GM23338 (cell line): ENCODE data around the gene LMLN. TPM values are rescaled to one million over a fixed set of nuclear protein-coding genes. Genes with fewer than 3 reads are reported as not detected.
"Not testable (repeated sequence)": the region's sequence is repeated elsewhere in the genome, so short reads cannot be mapped to it uniquely, and the experiment has no call there.

Source experiments
- ATAC-seq: fragments of 200-7000 bp; cut with Tn5 transposase; 3 replicates; pipeline ENCODE4 v1.9.1; 2020
- DNase-seq: peaks from one replicate; pipeline ENCODE4 v3.0.0-alpha.2; 2015; ENCODE audit warnings: low spot score
- H2AFZ ChIP-seq: fragments of 200-600 bp; sonication (generic); 2 replicates; pipeline ENCODE4 v1.8.0; 2016; ENCODE audit warnings: antibody characterized with exemption, mild to moderate bottlenecking, moderate library complexity
- H3F3A ChIP-seq: fragments of 200-600 bp; sonication (generic); replicated peaks from 2 replicates; pipeline ENCODE4 v1.8.0; 2017; ENCODE audit warnings: antibody characterized with exemption, mixed run types, low read depth
- H3K27ac ChIP-seq: fragments of 200-600 bp; sonication (generic); 2 replicates; pipeline ENCODE4 v1.6.1; 2016; ENCODE audit warnings: low read depth
- H3K27me3 ChIP-seq: fragments of 200-600 bp; sonication (generic); 2 replicates; pipeline ENCODE4 v1.8.0; 2016; ENCODE audit warnings: mild to moderate bottlenecking, mixed run types, moderate library complexity; ENCODE audit not compliant: insufficient read depth
- H3K36me3 ChIP-seq: fragments of 200-600 bp; sonication (generic); 2 replicates; pipeline ENCODE4 v1.8.0; 2016; ENCODE audit warnings: mild to moderate bottlenecking; ENCODE audit not compliant: insufficient read depth
- H3K4me1 ChIP-seq: fragments of 200-600 bp; sonication (generic); 2 replicates; pipeline ENCODE4 v1.8.0; 2016; ENCODE audit warnings: mild to moderate bottlenecking, moderate library complexity; ENCODE audit not compliant: insufficient read depth
- H3K4me2 ChIP-seq: fragments of 200-600 bp; sonication (generic); 2 replicates; pipeline ENCODE4 v1.7.1; 2017; ENCODE audit warnings: mixed run types
- H3K4me3 ChIP-seq: fragments of 200-600 bp; sonication (generic); 2 replicates; pipeline ENCODE4 v1.6.1; 2016; ENCODE audit warnings: mixed run types
- H3K79me2 ChIP-seq: fragments of 200-600 bp; sonication (generic); replicated peaks from 2 replicates; pipeline ENCODE4 v1.8.0; 2017; ENCODE audit warnings: mild to moderate bottlenecking; ENCODE audit not compliant: insufficient read depth
- H3K9me2 ChIP-seq: fragments of 200-600 bp; sonication (generic); 2 replicates; pipeline ENCODE4 v1.8.0; 2017; ENCODE audit not compliant: insufficient read depth
- H4K20me1 ChIP-seq: fragments of 200-600 bp; sonication (generic); replicated peaks from 2 replicates; pipeline ENCODE4 v1.8.0; 2017; ENCODE audit warnings: mild to moderate bottlenecking; ENCODE audit not compliant: insufficient read depth
- H3K27ac Mint-ChIP-seq: 2 replicates; pipeline ENCODE4 v1.8.0; 2020; ENCODE audit warnings: inconsistent platforms, mild to moderate bottlenecking, moderate library complexity, mixed read lengths
- H3K27me3 Mint-ChIP-seq: 3 replicates; pipeline ENCODE4 v1.8.0; 2022; ENCODE audit warnings: low read depth, mild to moderate bottlenecking, moderate library complexity, mixed read lengths, inconsistent platforms; ENCODE audit not compliant: insufficient read depth, poor library complexity
- H3K36me3 Mint-ChIP-seq: 3 replicates; pipeline ENCODE4 v1.8.0; 2021; ENCODE audit warnings: low read depth, mild to moderate bottlenecking, inconsistent platforms, moderate library complexity, mixed read lengths
- H3K4me1 Mint-ChIP-seq: 3 replicates; pipeline ENCODE4 v1.8.0; 2020; ENCODE audit warnings: mild to moderate bottlenecking, inconsistent platforms, mixed read lengths
- H3K4me3 Mint-ChIP-seq: 3 replicates; pipeline ENCODE4 v1.8.0; 2021; ENCODE audit warnings: moderate library complexity, mild to moderate bottlenecking, inconsistent platforms, mixed read lengths
- H3K9me3 Mint-ChIP-seq: 3 replicates; pipeline ENCODE4 v1.8.0; 2020; ENCODE audit warnings: moderate library complexity, mild to moderate bottlenecking, inconsistent platforms, mixed read lengths
- EZH2 ChIP-seq: fragments of 200-600 bp; sonication (generic); IDR thresholded peaks from one replicate; pipeline ENCODE4 v1.8.0; 2017; ENCODE audit warnings: antibody characterized with exemption, mild to moderate bottlenecking, low read depth; ENCODE audit not compliant: unreplicated experiment
- NANOG ChIP-seq: IDR thresholded peaks from 2 replicates; pipeline ENCODE4 v1.6.1; 2016; ENCODE audit warnings: antibody characterized with exemption, borderline replicate concordance
- POLR2AphosphoS5 ChIP-seq: IDR thresholded peaks from 2 replicates; pipeline ENCODE4 v1.6.1; 2016; ENCODE audit warnings: antibody characterized with exemption, low read depth
- STAT1 ChIP-seq: IDR thresholded peaks from one replicate; pipeline ENCODE4 v1.6.1; 2016; ENCODE audit warnings: antibody characterized with exemption; ENCODE audit not compliant: unreplicated experiment
- ZNF114 ChIP-seq: fragments of 250-450 bp; sonication (Bioruptor Pico); IDR thresholded peaks from 2 replicates; pipeline ENCODE4 v1.5.0; 2020; ENCODE audit warnings: mild to moderate bottlenecking, moderate library complexity
- polyA plus RNA-seq: library from polyadenylated mRNA; unstranded; fragments of >200 nt; fragmentation: Nextera tagmentation; extraction: Ambion mirVana; gene quantifications from 2 replicates; pipeline ENCODE4 v1.2.1, GENCODE V29; 2016
- total RNA-seq: library from RNA; depleted of rRNA; stranded (reverse); fragments of >200 nt; shearing (Covaris generic); gene quantifications from 2 replicates; pipeline ENCODE4 v1.2.3, GENCODE V29; 2014
- TF ChIP-seq, protein P1 (sequence below): IDR thresholded peaks from 2 replicates; pipeline ENCODE4 v1.6.1; 2016; ENCODE audit warnings: antibody characterized with exemption
- TF ChIP-seq, protein P2 (sequence below): IDR thresholded peaks from one replicate; pipeline ENCODE4 v1.6.1; 2018; ENCODE audit warnings: antibody characterized with exemption; ENCODE audit not compliant: unreplicated experiment

The LMLN gene
- total and polyA plus RNA-seq, 2 experiments from 2014 or later = 2.3 to 4.3 TPM

DNA sequence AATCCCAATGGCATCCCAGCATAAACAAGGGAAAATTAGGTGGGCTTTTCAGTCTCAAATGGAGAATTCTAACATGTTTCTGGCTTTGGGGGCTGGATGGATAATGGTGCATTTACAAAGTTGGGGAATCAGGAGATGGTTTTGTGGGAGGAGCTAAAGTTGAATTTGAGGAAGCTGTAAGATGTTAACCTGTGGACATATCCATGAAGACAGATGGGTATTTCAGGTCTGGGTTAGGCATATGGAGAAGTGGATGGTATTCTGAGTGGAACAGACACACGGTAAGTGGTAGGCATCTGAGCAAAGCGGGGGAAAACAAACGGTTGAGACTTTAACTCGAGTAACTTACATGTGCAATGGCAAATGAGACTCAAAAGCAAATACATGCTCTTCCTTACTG, 1.7 kb upstream of the LMLN start (continued):
- no peak for TF ChIP-seq STAT1
- TF ChIP-seq ZNF114 (CRISPR knock-in tag) = no peak
- TF ChIP-seq, protein P1, sequence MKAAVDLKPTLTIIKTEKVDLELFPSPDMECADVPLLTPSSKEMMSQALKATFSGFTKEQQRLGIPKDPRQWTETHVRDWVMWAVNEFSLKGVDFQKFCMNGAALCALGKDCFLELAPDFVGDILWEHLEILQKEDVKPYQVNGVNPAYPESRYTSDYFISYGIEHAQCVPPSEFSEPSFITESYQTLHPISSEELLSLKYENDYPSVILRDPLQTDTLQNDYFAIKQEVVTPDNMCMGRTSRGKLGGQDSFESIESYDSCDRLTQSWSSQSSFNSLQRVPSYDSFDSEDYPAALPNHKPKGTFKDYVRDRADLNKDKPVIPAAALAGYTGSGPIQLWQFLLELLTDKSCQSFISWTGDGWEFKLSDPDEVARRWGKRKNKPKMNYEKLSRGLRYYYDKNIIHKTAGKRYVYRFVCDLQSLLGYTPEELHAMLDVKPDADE = no peak

DNA sequence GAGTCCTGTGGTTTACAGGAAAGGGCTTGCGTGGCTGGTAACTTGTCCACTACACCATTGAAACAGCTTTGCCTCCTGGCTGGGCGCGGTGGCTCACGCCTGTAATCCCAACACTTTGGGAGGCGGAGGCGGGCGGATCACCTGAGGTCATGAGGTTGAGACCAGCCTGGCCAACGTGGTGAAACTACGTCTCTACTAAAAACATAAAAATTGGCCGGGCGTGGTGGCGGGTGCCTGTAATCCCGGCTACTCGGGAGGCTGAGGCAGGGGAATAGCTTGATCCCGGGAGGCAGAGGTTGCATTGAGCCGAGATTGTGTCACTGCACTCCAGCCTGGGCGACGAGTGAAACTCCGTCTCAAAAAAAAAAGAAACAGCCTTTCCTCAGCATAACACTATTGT, 1.2 kb upstream of the LMLN start:
- Histone ChIP-seq H3K4me3 (peak overlapping the region; percentile 91; the same call in 1 of the 2 replicates), H4K20me1 (peaks cover 14% of the 10 kb centered on the region), H3K36me3 (peaks cover 24% of the 10 kb centered on the region), H3K4me2 (peak overlapping the region; percentile 95; the same call in 1 of the 2 replicates), H3F3A (peaks cover 36% of the 10 kb centered on the region)
- not testable (repeated sequence) for H3K27ac ChIP-seq, ATAC-seq, H3K9me2 ChIP-seq, H3K27me3 ChIP-seq, H2AFZ ChIP-seq, H3K9me3 Mint-ChIP-seq, H3K4me3 Mint-ChIP-seq, DNase-seq, H3K79me2 ChIP-seq, H3K4me1 ChIP-seq, H3K27ac Mint-ChIP-seq
- peaks cover 20% of the 10 kb centered on the region for H3K27me3 Mint-ChIP-seq
- H3K4me1 Mint-ChIP-seq = peaks cover 17% of the 10 kb centered on the region
- H3K36me3 Mint-ChIP-seq = peaks cover 32% of the 10 kb centered on the region

DNA sequence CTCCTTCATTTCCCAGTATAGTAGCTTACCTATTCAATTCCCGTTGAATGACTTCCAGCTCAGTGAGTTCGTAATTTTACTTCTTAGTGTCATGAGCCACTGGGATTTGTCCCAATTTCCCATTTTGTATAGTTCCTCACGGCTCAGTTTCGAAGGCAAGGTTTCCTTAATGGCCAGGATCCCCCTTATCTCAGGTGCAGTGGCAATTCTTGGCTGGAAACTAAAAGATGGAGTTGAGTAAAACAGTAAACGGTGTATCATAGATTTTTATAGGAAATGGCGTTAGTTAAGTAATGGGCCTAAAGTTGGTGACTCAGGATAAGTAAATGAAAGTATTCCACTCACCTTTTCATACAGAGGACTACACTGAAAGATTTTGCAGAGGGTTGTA, 522 bp upstream of the LMLN start:
- Histone ChIP-seq H3K27ac (no peak overlapping the region), H3K4me3 (peak overlapping the region; percentile 91), H2AFZ (peak overlapping the region; percentile 73), H3F3A (peaks cover 31% of the 10 kb centered on the region), H4K20me1 (peaks cover 11% of the 10 kb centered on the region), H3K36me3 (peaks cover 18% of the 10 kb centered on the region), H3K79me2 (no peaks in the 10 kb centered on the region), H3K4me1 (peaks cover 6% of the 10 kb centered on the region; the same call in 1 of the 2 replicates), H3K27me3 (no peaks in the 10 kb centered on the region), H3K9me2 (no peaks in the 10 kb centered on the region), H3K4me2 (peak overlapping the region; percentile 95)
- DNase-seq (no peak), ATAC-seq (no peak)
- Mint-ChIP-seq H3K27me3 (peaks cover 20% of the 10 kb centered on the region), H3K4me3 (peak overlapping the region; percentile 92), H3K36me3 (peaks cover 26% of the 10 kb centered on the region), H3K4me1 (peaks cover 14% of the 10 kb centered on the region; the same call in 2 of the 3 replicates), H3K9me3 (no peaks in the 10 kb centered on the region), H3K27ac (peak overlapping the region; percentile 91)
- TF ChIP-seq STAT1 (no peak), EZH2 (no peak), NANOG (no peak), ZNF114 (CRISPR knock-in tag) (no peak), POLR2AphosphoS5 (no peak)
- TF ChIP-seq, protein P1 = no peak
- TF ChIP-seq, protein P2, sequence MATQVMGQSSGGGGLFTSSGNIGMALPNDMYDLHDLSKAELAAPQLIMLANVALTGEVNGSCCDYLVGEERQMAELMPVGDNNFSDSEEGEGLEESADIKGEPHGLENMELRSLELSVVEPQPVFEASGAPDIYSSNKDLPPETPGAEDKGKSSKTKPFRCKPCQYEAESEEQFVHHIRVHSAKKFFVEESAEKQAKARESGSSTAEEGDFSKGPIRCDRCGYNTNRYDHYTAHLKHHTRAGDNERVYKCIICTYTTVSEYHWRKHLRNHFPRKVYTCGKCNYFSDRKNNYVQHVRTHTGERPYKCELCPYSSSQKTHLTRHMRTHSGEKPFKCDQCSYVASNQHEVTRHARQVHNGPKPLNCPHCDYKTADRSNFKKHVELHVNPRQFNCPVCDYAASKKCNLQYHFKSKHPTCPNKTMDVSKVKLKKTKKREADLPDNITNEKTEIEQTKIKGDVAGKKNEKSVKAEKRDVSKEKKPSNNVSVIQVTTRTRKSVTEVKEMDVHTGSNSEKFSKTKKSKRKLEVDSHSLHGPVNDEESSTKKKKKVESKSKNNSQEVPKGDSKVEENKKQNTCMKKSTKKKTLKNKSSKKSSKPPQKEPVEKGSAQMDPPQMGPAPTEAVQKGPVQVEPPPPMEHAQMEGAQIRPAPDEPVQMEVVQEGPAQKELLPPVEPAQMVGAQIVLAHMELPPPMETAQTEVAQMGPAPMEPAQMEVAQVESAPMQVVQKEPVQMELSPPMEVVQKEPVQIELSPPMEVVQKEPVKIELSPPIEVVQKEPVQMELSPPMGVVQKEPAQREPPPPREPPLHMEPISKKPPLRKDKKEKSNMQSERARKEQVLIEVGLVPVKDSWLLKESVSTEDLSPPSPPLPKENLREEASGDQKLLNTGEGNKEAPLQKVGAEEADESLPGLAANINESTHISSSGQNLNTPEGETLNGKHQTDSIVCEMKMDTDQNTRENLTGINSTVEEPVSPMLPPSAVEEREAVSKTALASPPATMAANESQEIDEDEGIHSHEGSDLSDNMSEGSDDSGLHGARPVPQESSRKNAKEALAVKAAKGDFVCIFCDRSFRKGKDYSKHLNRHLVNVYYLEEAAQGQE = no peak
